GM12873 (cell line): Measurements from ENCODE around the gene RDX.

Experiments used
- CTCF ChIP-seq: IDR thresholded peaks from 2 replicates; pipeline ENCODE4 v1.5.1; 2012; ENCODE audit warnings: low read depth, mild to moderate bottlenecking, moderate library complexity, low read length, control low read depth; ENCODE audit not compliant: insufficient read depth; ENCODE audit errors: missing control alignments

RDX gene

GRCh38 chr11:110295531-110296225 is 736 bp downstream of the RDX start:
- no peak for TF ChIP-seq CTCF

- no peak for TF ChIP-seq CTCF
These were observed 1.3 kb downstream of the RDX start for GRCh38 chr11:110295086-110295485.

- no peak for TF ChIP-seq CTCF
These were observed 1.9 kb downstream of the RDX start for GRCh38 chr11:110294509-110294908.

GRCh38 chr11:110293389-110293788 is 3.0 kb downstream of the RDX start:
- no peak for TF ChIP-seq CTCF

- TF ChIP-seq CTCF: no peak
These were observed 5.7 kb downstream of the RDX start for GRCh38 chr11:110290591-110291334.

GRCh38 chr11:110289472-110289871 is 6.9 kb downstream of the RDX start:
- no peak for TF ChIP-seq CTCF

- no peak for TF ChIP-seq CTCF
These were observed 8.9 kb downstream of the RDX start for GRCh38 chr11:110287537-110287936.
